ENCODE measurements around the gene MRPL57. TPM values are rescaled to one million over a fixed set of nuclear protein-coding genes. Genes with fewer than 3 reads are reported as not detected.

MRPL57 gene
- total RNA-seq, 1 experiment from 2014 or later, result 29.4 TPM

- Mint-ChIP-seq H3K4me1 (no peaks in the 10 kb centered on the region), H3K4me3 (no peak overlapping the region), H3K36me3 (peaks cover 12% of the 10 kb centered on the region), H3K27me3 (ENCODE audit: low read depth) (no peaks in the 10 kb centered on the region), H3K9me3 (peaks cover 34% of the 10 kb centered on the region), H3K27ac (no peak overlapping the region)
- ATAC-seq, result no peak
- DNase-seq (ENCODE audit: low spot score), result no peak
- POLR2A ChIA-PET, result no interaction called here
- TF ChIP-seq HMGA2 (CRISPR knock-in tag; IDR thresholded peaks at IDR 0.05) (no peak), ATF2 (CRISPR knock-in tag; IDR thresholded peaks at IDR 0.05; ENCODE audit: borderline replicate concordance, low read depth) (no peak), ZNF232 (CRISPR knock-in tag; IDR thresholded peaks at IDR 0.05) (no peak), ESRRA (CRISPR knock-in tag; IDR thresholded peaks at IDR 0.05; ENCODE audit: borderline replicate concordance) (no peak), ZNF416 (CRISPR knock-in tag; IDR thresholded peaks at IDR 0.05) (no peak), FOXP4 (CRISPR knock-in tag; IDR thresholded peaks at IDR 0.05) (no peak)
- CTCF ChIA-PET, result interaction anchor here (0.6 to 1.2 kb wide), 3 partner anchors 259 to 694 kb away, joined by 3 to 5 read pairs (median 3); no protein-coding TSS in a partner anchor
Measured at GRCh38 chr13:21218351-21219035, 42.0 kb downstream of the MRPL57 start.

- Mint-ChIP-seq H3K9me3 (peaks cover 29% of the 10 kb centered on the region), H3K27me3 (ENCODE audit: low read depth) (no peaks in the 10 kb centered on the region), H3K27ac (no peak overlapping the region), H3K4me3 (no peak overlapping the region), H3K4me1 (no peaks in the 10 kb centered on the region), H3K36me3 (peaks cover 12% of the 10 kb centered on the region)
- DNase-seq (ENCODE audit: low spot score) (no peak), ATAC-seq (no peak)
- POLR2A ChIA-PET, result no interaction called here
- CTCF ChIA-PET, result interaction anchor here (0.6 to 1.2 kb wide), 3 partner anchors 23 to 693 kb away, joined by 3 read pairs; no protein-coding TSS in a partner anchor
- TF ChIP-seq ZNF671 (CRISPR knock-in tag; IDR thresholded peaks at IDR 0.05) (no peak), ZBTB21 (CRISPR knock-in tag; IDR thresholded peaks at IDR 0.05; ENCODE audit: borderline replicate concordance) (no peak), IRF1 (CRISPR knock-in tag; IDR thresholded peaks at IDR 0.05) (no peak), ZNF423 (CRISPR knock-in tag; IDR thresholded peaks at IDR 0.05) (no peak), GABPB1 (CRISPR knock-in tag; IDR thresholded peaks at IDR 0.05) (no peak), ZBTB43 (CRISPR knock-in tag; IDR thresholded peaks at IDR 0.05) (no peak), TEAD4 (CRISPR knock-in tag; IDR thresholded peaks at IDR 0.05) (no peak), NR1H2 (CRISPR knock-in tag; IDR thresholded peaks at IDR 0.05) (no peak), AR (CRISPR knock-in tag; IDR thresholded peaks at IDR 0.05) (no peak), FOXP1 (CRISPR knock-in tag; IDR thresholded peaks at IDR 0.05; ENCODE audit: borderline replicate concordance) (no peak), CDX4 (CRISPR knock-in tag; IDR thresholded peaks at IDR 0.05; ENCODE audit: borderline replicate concordance) (no peak), NR2C2 (CRISPR knock-in tag; IDR thresholded peaks at IDR 0.05) (no peak), RELA (CRISPR knock-in tag; IDR thresholded peaks at IDR 0.05; ENCODE audit: borderline replicate concordance) (no peak), ZNF396 (CRISPR knock-in tag; IDR thresholded peaks at IDR 0.05; ENCODE audit: borderline replicate concordance) (no peak), RORB (CRISPR knock-in tag; IDR thresholded peaks at IDR 0.05) (no peak), CBFB (CRISPR knock-in tag; IDR thresholded peaks at IDR 0.05; ENCODE audit: low read depth) (no peak), STAT6 (CRISPR knock-in tag; conservative IDR thresholded peaks at IDR 0.05; ENCODE audit: low read depth) (no peak)
Measured at GRCh38 chr13:21219036-21219381, 42.6 kb downstream of the MRPL57 start.

Data from WTC11 (cell line).